ENCODE data around the gene PKN1.
"Not testable (repeated sequence)": the region's sequence is repeated elsewhere in the genome, so short reads cannot be mapped to it uniquely, and the experiment has no call there.

The PKN1 gene

GRCh38 chr19:14433554-14434501 lies 722 bp downstream of the PKN1 start:
- DNase-seq = peak; percentile 81

DNA sequence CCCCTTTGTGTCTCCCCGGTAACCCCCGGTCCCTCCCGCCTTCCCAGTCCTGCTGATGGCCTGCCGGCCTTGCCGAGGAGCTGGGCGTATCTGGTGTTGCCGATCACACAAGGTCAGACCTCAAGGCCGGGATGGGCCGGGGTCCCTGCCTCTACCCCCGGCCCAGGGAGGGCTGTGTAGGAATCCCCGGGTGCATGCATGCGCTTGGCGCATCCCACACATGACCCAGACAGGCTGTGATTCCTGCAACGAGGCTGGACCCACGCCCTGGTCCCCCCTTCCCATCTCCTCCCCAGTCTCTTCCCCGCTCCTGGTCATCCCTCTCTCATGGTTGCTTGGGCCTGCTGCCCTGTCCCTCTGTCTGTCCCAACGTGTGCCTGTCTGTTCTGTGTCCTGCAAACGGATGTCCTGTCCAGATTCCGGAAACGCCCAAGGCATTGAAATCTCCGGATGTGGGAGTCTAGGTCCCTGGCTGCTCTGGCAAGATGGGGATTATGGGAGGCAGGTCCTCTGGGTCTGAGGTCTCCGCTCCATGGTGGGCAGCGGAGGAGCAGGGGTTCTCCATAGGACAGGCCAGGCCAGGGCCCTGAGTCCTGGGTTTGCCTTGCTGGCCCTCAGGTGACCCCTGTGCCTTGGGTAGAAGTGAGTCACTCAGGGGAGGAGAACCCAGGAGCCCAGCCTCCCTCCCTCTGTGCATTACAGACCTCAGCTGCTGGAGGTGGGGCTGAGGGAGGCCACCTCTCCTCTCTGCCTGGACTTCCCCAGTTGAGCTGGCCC lies 1.6 kb downstream of the PKN1 start:
- DNase-seq = no peak

DNA sequence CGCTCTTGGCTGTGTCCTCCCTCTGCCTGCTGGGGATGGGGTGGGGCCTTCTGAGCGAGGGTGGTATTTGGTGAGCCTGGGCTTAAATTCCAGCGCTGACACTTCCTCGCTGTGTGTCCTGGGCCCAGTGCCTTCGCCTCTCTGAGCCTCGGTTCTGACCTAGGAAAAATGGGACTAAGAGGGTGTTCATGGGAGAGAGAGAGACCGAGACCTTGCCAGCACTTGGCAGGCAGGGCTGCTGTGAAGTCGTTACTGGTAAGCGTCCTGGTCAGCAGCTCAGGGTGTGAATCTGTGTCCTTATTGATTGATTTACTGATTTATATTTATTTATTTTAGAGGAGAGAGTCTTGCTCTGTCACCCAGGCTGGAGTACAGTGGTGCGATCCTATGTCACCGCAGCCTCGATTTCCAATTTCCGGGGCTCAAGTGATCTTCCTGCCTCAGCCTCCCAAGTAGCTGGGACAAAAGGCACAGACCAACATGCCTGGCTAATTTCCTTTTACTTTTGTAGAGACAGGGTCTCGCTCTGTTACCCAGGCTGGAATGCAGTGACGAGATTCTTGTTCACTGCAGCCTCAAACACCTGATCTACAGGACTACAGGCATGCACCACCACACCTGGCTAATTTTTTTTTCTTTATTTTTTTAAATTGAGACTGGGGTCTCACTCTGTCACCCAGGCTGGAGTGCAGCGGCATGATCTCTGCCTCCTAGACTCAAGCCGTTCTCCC lies 2.4 kb downstream of the PKN1 start:
- DNase-seq = no peak

- no peak for DNase-seq
These were observed 4.6 kb downstream of the PKN1 start for GRCh38 chr19:14437578-14438140.

DNA sequence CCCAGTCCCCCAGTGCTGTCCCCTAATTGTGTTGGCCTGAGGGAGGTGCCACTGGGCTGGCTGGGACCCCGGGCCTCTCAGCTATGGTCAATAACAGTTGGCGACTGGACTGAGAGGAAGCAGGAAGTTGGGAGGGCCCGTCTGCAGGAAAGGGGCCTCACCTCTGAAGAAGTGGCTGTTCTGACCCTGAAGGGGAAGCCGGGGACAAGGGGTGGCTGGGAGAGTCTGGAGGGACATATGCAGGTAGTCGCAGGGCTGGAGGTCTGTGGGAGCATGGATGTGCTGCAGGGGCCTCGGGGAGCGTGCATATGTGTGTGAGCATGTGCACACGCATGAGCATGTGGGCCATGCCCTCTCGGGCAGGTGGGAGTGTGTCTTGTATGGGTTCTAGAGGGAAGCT lies 5.9 kb downstream of the PKN1 start:
- no peak for DNase-seq

DNA sequence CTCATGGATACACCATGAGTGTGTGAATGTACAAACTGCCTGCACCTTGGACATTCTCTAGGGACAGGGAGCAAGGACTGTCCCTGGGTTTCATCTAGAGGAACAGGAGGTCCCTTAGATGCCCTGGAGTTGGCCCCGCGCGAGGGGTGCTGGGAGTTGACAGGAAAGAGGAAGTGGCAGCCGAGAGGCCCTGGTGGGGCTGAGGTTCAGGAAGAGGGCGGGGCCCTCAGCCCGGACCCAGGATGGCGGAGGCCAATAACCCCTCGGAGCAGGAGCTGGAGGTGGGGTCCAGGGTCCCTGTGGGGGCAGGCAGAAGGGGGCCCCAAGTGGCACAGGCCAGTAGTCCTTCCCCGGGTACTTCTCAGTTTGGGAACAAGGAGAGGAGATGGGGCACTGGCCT lies 6.9 kb downstream of the PKN1 start:
- DNase-seq = no peak

GRCh38 chr19:14441041-14441938 lies 8.2 kb downstream of the PKN1 start:
- no peak for DNase-seq

GRCh38 chr19:14442891-14443631 lies 10.0 kb downstream of the PKN1 start:
- DNase-seq = no peak

DNA sequence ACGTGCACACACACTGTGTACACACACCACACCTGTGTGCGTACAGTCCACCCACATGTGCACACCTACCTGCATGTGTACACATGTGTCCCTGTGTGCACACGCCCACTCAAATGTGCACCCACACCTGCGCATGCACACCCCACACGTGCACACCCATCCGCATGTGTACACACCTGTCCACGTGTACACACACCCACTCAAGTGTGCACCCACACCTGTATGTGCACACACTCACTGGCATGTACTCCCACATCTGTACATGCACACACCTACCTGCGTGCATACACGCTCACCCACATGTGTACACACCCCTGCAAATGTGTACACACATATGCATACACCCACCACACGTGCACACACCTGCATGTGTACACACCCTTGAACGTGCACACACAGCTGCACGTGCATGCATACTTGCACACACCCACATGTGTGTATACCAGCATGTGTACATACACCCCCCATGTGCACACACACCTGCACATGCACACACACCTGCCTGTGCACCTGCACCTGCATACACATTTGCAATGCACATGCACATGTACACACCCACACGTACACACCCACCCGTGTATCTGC lies 10.6 kb downstream of the PKN1 start:
- DNase-seq = no peak

DNA sequence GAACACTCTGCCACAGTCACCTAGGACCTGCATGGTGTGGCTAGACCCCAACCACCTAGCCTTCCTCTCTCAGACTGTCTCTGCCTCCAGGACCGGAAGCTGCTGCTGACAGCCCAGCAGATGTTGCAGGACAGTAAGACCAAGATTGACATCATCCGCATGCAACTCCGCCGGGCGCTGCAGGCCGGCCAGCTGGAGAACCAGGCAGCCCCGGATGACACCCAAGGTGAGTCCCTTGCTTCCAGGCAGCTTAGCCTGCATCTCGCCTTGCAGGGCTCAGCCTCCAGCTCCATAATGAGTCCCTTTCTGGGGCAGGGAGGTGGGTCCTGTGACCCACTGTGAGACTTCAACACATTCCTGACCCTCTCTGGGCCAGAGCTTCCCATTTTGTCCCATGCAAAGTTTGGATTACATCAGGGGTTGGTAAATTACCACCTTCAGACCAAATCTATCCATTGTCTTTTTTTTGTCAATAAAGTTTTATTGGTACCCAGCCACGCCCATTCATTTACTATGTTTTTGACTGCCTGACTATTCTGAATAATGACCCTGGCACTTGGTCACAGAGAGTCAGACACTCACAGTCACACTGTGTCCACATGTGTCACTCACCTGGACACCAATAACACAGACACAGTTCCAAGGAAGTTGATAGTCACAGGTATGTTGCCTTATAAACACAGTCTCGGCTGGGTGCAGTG lies 13.4 kb downstream of the PKN1 start:
- DNase-seq = no peak

GRCh38 chr19:14449321-14449720 lies 16.2 kb downstream of the PKN1 start:
- DNase-seq = no peak

DNA sequence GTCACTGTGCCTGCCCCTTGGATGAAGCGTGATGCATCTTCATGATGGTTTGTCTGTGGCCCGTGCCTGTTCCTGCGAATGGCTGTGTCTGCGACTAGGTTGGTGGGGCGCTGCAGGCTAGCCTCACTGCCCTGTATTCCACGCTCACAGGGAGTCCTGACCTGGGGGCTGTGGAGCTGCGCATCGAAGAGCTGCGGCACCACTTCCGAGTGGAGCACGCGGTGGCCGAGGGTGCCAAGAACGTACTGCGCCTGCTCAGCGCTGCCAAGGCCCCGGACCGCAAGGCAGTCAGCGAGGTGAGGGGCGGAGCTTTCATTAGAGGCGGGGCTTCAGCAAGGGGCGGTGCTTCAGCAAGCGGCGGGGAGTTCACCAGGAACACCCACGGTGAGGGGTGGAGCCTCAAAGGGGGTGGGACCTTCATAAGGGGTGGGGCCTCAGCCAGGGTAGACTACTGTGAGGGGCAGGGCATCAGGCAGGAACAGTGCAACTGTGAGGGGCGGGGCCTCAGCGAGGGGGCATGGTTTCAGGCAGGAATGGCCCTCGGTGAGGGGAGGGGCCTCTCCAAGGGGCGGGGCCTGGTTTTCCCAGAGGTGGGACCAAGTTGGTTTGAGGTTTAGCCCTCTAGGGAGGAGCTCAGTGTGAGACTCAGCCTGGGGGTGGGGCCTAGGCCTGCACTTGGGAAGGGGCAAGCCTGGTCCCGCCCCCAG lies 17.2 kb downstream of the PKN1 start:
- DNase-seq = peak; percentile 31

DNA sequence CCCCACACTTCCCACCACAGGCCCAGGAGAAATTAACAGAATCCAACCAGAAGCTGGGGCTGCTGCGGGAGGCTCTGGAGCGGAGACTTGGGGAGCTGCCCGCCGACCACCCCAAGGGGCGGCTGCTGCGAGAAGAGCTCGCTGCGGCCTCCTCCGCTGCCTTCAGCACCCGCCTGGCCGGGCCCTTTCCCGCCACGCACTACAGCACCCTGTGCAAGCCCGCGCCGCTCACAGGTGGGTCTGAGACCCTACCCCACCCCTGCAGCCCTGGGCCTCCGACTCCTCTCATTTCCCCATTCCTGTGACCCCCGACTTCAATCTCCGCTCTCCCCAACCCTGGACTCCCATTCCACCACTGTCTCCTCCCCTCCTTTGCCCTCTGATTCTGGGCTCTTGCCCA lies 17.8 kb downstream of the PKN1 start:
- no peak for DNase-seq

GRCh38 chr19:14452303-14452702 lies 19.2 kb downstream of the PKN1 start:
- DNase-seq = not testable (repeated sequence)

- no peak for DNase-seq
These were observed 26.6 kb downstream of the PKN1 start for GRCh38 chr19:14459703-14460102.

- DNase-seq = no peak
These were observed 27.8 kb downstream of the PKN1 start for GRCh38 chr19:14460935-14461334.

- DNase-seq = not testable (repeated sequence)
These were observed 29.3 kb downstream of the PKN1 start for GRCh38 chr19:14462401-14462800.

DNA sequence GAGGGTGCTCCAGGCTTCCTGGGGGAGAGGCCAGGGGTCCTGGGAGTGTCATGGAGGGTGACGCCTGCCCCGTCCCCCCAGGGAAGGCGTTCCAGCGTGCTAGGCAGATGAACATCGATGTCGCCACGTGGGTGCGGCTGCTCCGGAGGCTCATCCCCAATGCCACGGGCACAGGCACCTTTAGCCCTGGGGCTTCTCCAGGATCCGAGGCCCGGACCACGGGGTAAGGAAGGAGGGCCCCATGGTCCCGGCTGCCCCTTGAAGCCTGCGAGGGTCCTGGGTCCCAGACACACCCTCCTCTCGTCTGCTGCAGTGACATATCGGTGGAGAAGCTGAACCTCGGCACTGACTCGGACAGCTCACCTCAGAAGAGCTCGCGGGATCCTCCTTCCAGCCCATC lies 30.6 kb downstream of the PKN1 start:
- no peak for DNase-seq

- DNase-seq = no peak
These were observed 34.3 kb downstream of the PKN1 start for GRCh38 chr19:14467391-14467790.

Measured in COR-L47 (cell line).